HCT116 (cell line): Measurements from ENCODE around the gene MS4A8.

Source experiments
- CTCF ChIP-seq, 3 experiments: fragments of 200-600 bp in 1 of 3; sonication (generic) in 1 of 3; IDR thresholded peaks in 2 of 3; conservative IDR thresholded peaks in 1 of 3; 2 replicates each; pipeline ENCODE4 v1.5.1; 2012 to 2017; ENCODE audit warnings: low read depth in 2 of 3, low read length in 2 of 3, antibody characterized with exemption in 1 of 3, borderline replicate concordance in 1 of 3, control low read depth in 1 of 3, mild to moderate bottlenecking in 1 of 3, mixed read lengths in 1 of 3, mixed run types in 1 of 3, moderate library complexity in 1 of 3; ENCODE audit not compliant: insufficient read depth in 1 of 3
- SIN3A ChIP-seq: IDR thresholded peaks from 2 replicates; pipeline ENCODE4 v1.6.1; 2012; ENCODE audit warnings: low read depth
- ZFX ChIP-seq: fragments of 450-650 bp; IDR thresholded peaks from 2 replicates; pipeline ENCODE4 v1.6.1; 2017

DNA sequence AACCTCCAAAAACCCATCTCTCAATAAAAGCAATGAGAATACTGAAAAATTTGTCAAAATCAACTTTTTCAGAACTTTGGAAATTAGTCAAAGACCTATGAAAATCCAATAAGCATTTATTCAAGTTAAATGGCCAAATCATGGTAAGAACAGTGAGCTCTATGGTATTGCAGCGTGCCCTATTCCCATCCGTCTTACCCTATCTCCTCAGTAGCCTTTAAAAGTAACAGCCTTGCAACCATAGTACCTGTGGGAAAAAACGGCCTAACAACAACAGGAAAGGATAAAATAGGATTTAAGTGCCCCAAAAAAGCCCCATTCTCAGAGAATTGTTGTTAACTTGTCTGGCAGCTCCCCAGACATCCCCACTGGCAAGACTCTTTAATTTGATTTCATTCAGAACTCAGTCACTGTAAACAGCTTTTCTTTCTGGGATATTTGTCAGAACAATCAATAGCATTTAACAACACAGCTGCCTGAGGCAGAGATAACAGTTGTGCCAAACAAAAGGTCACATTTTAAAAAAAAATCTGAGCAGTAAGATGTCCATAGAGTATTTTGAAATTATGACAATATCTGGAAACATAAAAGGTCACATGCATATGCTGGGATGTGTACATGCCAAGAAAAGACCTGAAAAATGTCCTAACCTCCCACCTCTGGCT lies 18.8 kb upstream of the MS4A8 start:
- TF ChIP-seq CTCF (IDR thresholded peaks at IDR 0.05 in 2 of 3, conservative IDR thresholded peaks at IDR 0.05 in 1 of 3; ENCODE audit: borderline replicate concordance in 1 of 3, insufficient read depth in 1 of 3, low read depth in 2 of 3, low read length in 2 of 3): no peak
- no peak for TF ChIP-seq SIN3A
- TF ChIP-seq ZFX: no peak
